Suprapubic skin (tissue), 4 donors: Measurements from ENCODE around the gene GEMIN8. TPM values are rescaled to one million over a fixed set of nuclear protein-coding genes. Genes with fewer than 3 reads are reported as not detected.

Experiments used
- DNase-seq, 2 donors: peaks; one replicate each; pipeline ENCODE4 v3.0.0-alpha.2; 2019; ENCODE audit warnings: low spot score in 2 of 2
- H3K27ac ChIP-seq: fragments of 200-600 bp; sonication (generic); one replicate; pipeline ENCODE4 v1.5.1; 2019
- H3K27me3 ChIP-seq: fragments of 200-600 bp; sonication (generic); one replicate; pipeline ENCODE4 v1.5.1; 2019
- H3K36me3 ChIP-seq: fragments of 200-600 bp; sonication (generic); one replicate; pipeline ENCODE4 v1.5.1; 2019
- H3K4me1 ChIP-seq: fragments of 200-600 bp; sonication (generic); one replicate; pipeline ENCODE4 v1.5.1; 2019
- H3K4me3 ChIP-seq: fragments of 200-600 bp; sonication (generic); one replicate; pipeline ENCODE4 v1.5.1; 2019; ENCODE audit warnings: mild to moderate bottlenecking
- H3K9me3 ChIP-seq: fragments of 200-600 bp; sonication (generic); one replicate; pipeline ENCODE4 v1.5.1; 2019
- EP300 ChIP-seq: sonication (generic); formaldehyde crosslinking; IDR thresholded peaks from one replicate; pipeline ENCODE4 v1.6.1; 2017; ENCODE audit warnings: antibody characterized with exemption
- POLR2A ChIP-seq, 2 donors: fragments of 450-650 bp; IDR thresholded peaks; one replicate each; pipeline ENCODE4 v1.6.1; 2017; ENCODE audit warnings: antibody characterized with exemption in 2 of 2, mild to moderate bottlenecking in 2 of 2, moderate library complexity in 2 of 2
- POLR2AphosphoS5 ChIP-seq, 3 donors: sonication (generic); formaldehyde crosslinking; IDR thresholded peaks; one replicate each; pipeline ENCODE4 v1.6.1; 2017; ENCODE audit warnings: antibody characterized with exemption in 3 of 3
- WGBS: methylation state at CpG from one replicate; pipeline ENCODE4 v1.1.5; 2018; 5-methylcytosine and 5-hydroxymethylcytosine counted together
- total RNA-seq, 4 donors: library from RNA; depleted of rRNA; stranded (reverse); fragments of >200 nt; gene quantifications; one replicate each; pipeline ENCODE4 v1.1.0, GENCODE V29; 2016
- TF ChIP-seq, protein P1 (sequence below), 2 donors: fragments of 200-600 bp in 1 of 2; fragments of 450-650 bp in 1 of 2; sonication (generic) in 1 of 2; IDR thresholded peaks; one replicate each; pipeline ENCODE4 v1.5.1; 2016 to 2019; ENCODE audit warnings: antibody characterized with exemption in 2 of 2, mild to moderate bottlenecking in 1 of 2, moderate library complexity in 1 of 2

The GEMIN8 gene
- total RNA-seq, 4 donors from 2014 or later: 19.2 to 36.2 (median 22.3) TPM

DNA sequence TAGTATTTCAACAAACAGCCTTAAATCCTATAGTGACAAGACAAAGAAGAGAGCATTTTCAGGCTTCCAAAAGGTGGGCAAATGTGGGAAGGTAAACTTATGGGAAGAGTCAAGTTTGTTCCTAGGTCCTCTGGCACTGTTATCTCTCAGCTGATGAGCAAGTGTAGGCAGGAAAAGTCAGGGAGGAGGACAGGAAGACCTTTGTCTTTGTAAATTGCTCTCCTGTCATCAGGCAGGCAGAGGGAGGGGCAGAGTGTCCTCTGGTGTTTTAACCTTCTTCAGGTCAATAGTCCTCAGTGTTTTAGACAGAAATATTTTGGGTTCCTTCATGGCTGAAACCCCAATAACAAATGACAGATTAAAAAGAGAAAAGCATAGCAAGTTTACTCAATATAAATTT, 13.5 kb upstream of the GEMIN8 start:
- no peaks in the 10 kb centered on the region for H3K4me1 ChIP-seq
- H3K27me3 ChIP-seq: no peaks in the 10 kb centered on the region
- DNase-seq: no peak
- H3K9me3 ChIP-seq: no peaks in the 10 kb centered on the region
- H3K27ac ChIP-seq: no peak overlapping the region
- no peaks in the 10 kb centered on the region for H3K36me3 ChIP-seq
- H3K4me3 ChIP-seq: no peak overlapping the region
- no peak for TF ChIP-seq POLR2A (IDR thresholded peaks at IDR 0.05)
- no peak for TF ChIP-seq EP300
- TF ChIP-seq, protein P1, sequence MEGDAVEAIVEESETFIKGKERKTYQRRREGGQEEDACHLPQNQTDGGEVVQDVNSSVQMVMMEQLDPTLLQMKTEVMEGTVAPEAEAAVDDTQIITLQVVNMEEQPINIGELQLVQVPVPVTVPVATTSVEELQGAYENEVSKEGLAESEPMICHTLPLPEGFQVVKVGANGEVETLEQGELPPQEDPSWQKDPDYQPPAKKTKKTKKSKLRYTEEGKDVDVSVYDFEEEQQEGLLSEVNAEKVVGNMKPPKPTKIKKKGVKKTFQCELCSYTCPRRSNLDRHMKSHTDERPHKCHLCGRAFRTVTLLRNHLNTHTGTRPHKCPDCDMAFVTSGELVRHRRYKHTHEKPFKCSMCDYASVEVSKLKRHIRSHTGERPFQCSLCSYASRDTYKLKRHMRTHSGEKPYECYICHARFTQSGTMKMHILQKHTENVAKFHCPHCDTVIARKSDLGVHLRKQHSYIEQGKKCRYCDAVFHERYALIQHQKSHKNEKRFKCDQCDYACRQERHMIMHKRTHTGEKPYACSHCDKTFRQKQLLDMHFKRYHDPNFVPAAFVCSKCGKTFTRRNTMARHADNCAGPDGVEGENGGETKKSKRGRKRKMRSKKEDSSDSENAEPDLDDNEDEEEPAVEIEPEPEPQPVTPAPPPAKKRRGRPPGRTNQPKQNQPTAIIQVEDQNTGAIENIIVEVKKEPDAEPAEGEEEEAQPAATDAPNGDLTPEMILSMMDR (IDR thresholded peaks at IDR 0.05): no peak
- TF ChIP-seq POLR2AphosphoS5 (IDR thresholded peaks at IDR 0.05): no peak

DNA sequence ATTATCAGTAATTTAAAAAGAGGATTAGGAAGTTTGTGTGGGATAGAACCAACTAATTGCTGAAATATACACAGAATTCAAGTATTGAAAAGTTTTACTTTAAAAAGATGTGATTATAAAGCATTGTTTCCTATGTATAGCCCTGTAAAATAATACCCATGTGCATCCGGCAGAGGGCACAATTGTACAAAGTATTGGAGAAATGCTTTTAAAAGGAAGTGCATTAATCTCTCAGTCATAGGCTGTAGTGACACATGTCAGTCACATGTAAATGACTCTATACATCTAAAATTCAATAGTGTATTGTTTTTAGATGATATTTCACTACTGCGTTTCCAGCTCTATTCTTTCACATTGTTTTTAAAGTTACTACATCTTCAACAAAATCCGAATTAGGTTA, 9.7 kb upstream of the GEMIN8 start:
- TF ChIP-seq POLR2A (IDR thresholded peaks at IDR 0.05): no peak
- TF ChIP-seq, protein P1 (IDR thresholded peaks at IDR 0.05): peak; percentile 42 to 70
- TF ChIP-seq EP300: no peak
- no peak for TF ChIP-seq POLR2AphosphoS5 (IDR thresholded peaks at IDR 0.05)
- WGBS: 34% methylated on average over 3 of the region's 3 CpGs
- Histone ChIP-seq H3K36me3 (no peaks in the 10 kb centered on the region), H3K27me3 (no peaks in the 10 kb centered on the region), H3K9me3 (no peaks in the 10 kb centered on the region), H3K4me3 (no peak overlapping the region), H3K27ac (no peak overlapping the region), H3K4me1 (no peaks in the 10 kb centered on the region)
- no peak for DNase-seq

DNA sequence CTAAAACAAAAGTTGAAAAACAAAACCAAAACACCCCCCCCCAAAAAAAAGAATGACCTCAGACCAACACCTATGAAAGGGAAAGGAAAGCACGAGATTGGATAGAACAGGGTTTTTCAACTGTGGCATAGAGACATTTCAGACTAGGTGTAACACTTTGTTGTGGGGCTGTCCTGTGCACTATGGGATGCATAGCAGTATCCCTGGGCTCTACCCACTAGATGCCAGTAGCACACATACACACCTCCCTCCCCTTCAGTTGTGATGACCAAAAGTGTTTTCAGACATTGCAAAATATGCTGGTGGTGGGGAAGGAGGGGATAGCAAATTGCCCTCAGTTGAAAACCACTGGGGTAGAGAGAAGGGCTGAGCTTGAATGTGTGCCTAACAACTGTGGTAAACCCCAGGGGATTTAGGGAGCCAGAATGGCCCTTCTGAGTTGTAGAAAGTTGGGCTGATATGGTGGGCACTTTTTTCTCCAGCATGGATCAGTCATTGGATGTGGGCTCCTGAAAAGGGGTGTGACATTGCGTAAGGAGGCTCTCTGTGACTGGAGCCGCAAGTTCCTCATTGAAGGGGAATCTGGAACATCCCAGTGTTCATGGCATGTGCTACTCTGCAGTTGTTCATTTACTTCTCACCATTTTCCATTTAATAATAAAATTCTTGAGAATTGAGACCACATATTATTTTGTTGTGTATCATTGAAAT, 8.8 kb upstream of the GEMIN8 start:
- no peak overlapping the region for H3K4me3 ChIP-seq
- H3K9me3 ChIP-seq: no peaks in the 10 kb centered on the region
- DNase-seq: no peak
- TF ChIP-seq POLR2A (IDR thresholded peaks at IDR 0.05): no peak
- TF ChIP-seq, protein P1 (IDR thresholded peaks at IDR 0.05): no peak
- no peak for TF ChIP-seq EP300
- TF ChIP-seq POLR2AphosphoS5 (IDR thresholded peaks at IDR 0.05): no peak
- no peak overlapping the region for H3K27ac ChIP-seq
- WGBS: 61% methylated on average over 3 of the region's 3 CpGs
- no peaks in the 10 kb centered on the region for H3K4me1 ChIP-seq
- no peaks in the 10 kb centered on the region for H3K27me3 ChIP-seq
- no peaks in the 10 kb centered on the region for H3K36me3 ChIP-seq

DNA sequence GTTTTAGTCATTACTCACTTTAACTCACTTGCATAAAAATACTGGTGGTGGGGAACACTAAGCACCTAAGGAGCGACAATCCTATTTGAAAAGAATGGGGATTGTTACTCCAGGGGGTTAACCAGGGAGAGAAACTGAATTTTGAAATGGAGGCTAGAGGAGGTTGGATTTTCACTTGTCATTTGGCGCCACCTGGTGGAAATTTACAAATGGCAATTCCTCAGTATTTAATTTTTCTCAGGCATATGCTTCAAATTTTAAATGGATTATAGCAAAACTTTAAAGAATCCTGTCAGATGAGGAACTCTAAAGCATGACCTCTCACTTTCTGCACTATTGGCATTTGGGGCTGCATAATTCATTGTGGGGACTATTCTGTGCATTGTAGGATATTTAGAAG, 2.7 kb upstream of the GEMIN8 start:
- Histone ChIP-seq H3K4me1 (peaks cover 22% of the 10 kb centered on the region), H3K9me3 (no peaks in the 10 kb centered on the region), H3K36me3 (no peaks in the 10 kb centered on the region), H3K27ac (no peak overlapping the region), H3K4me3 (no peak overlapping the region), H3K27me3 (no peaks in the 10 kb centered on the region)
- TF ChIP-seq, protein P1 (IDR thresholded peaks at IDR 0.05): peak; percentile 47 to 69
- TF ChIP-seq EP300 (no peak), POLR2AphosphoS5 (IDR thresholded peaks at IDR 0.05) (no peak)
- WGBS: 0% methylated on average over 2 of the region's 2 CpGs
- no peak for DNase-seq

DNA sequence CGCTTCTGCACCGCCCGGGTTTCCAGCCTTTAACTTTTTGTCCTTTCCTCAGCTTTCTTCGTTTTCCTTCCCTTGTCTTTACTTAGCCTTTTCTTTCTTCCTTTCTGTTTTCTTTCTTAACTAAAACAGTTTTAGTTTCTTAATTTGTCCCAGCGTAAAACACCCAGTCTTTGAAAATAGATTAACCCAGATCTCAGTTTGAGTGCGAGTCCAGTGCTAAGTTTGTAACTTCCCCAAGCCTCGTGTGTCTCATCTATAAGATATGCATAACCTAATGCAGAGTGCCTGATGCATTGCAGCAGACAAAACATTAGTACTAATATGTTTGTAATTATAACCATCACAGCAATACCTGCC, 460 bp upstream of the GEMIN8 start:
- Histone ChIP-seq H3K4me3 (peak overlapping the region; percentile 61), H3K27ac (peak overlapping the region; percentile 88), H3K4me1 (peaks cover 22% of the 10 kb centered on the region), H3K27me3 (no peaks in the 10 kb centered on the region), H3K36me3 (no peaks in the 10 kb centered on the region), H3K9me3 (no peaks in the 10 kb centered on the region)
- TF ChIP-seq POLR2A (IDR thresholded peaks at IDR 0.05) (no peak), EP300 (no peak), POLR2AphosphoS5 (IDR thresholded peaks at IDR 0.05) (no peak)
- TF ChIP-seq, protein P1 (IDR thresholded peaks at IDR 0.05): no peak
- 5% methylated on average over 7 of the region's 7 CpGs for WGBS
- DNase-seq: no peak
